22Rv1 (cell line): ENCODE measurements around the gene HIVEP2.

ENCODE experiments used
- CTCF ChIP-seq: fragments of 450-650 bp; IDR thresholded peaks from 2 replicates; pipeline ENCODE4 v1.5.1; 2017; ENCODE audit warnings: mild to moderate bottlenecking
- ZFX ChIP-seq: fragments of 450-650 bp; IDR thresholded peaks from 2 replicates; pipeline ENCODE4 v1.6.1; 2017; ENCODE audit warnings: antibody characterized with exemption, borderline replicate concordance

GRCh38 chr6:142900227-142900971 is 44.6 kb downstream of the HIVEP2 start:
- no peak for TF ChIP-seq CTCF
- TF ChIP-seq ZFX, result no peak
